ENCODE measurements around the gene CRYBA2. TPM values are rescaled to one million over a fixed set of nuclear protein-coding genes. Genes with fewer than 3 reads are reported as not detected.

The CRYBA2 gene
- total and polyA plus RNA-seq, 9 of the 15 experiments (the other 6 are each of a cell fraction or from before 2014, with no cell fraction given): 0.11 to 1.8 (median 0.62) TPM; not detected in 5

DNA sequence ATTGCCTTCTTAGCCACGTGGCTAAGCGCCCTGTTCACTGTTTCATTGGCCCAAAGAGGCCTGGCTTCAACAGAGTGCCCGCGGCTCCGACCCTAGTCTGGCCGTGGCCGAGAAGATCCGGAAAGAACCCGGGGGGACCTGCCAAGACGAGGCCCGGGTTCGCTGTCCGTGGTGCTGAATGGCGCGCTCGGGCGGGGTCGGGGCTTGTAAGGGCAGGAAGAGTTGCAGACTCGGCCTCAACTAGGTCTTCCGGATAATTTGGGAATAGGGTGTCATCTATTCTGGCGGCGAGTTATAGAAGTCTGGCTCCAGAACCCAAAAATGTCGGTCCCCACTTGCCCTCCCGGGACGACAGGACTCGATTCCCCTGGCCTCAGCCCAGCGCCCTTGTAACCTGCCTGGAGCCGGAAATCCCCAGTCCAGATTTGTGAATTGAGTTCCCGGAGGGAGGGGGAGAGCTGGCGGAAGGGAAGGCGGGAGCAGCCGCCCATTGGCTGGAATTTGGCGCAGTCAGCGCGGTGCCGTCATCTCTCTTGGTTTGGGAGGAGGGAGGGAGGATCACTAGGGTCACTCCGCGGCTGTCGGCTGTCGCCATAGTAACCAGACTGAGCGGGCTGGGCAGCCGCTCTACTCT is 30.2 kb downstream of the CRYBA2 start:
- no peaks in the 10 kb centered on the region for H3K9me1 ChIP-seq (ENCODE audit: control insufficient read depth, insufficient read depth, low read length)
- CTCF ChIA-PET (ENCODE audit: low intra/inter-chr PET ratio): no interaction called here
- no peak overlapping the region for H2AFZ ChIP-seq (ENCODE audit: low read depth, low read length)
- H3K4me2 ChIP-seq (ENCODE audit: insufficient read depth, low read length): peak overlapping the region; percentile 44; the same call in 1 of the 2 replicates
- intact Hi-C loops (cut with micrococcal nuclease) (loop anchor here (5.0 kb wide), 1 partner anchor 56 kb away; no protein-coding TSS in a partner anchor), in situ Hi-C loops (cut with MboI) (no loop called here)
- no peak overlapping the region for H3K27ac ChIP-seq (ENCODE audit: extremely low read depth, low read depth, low read length)
- WGBS (ENCODE audit: insufficient coverage, low coverage, missing lambda C conversion rate): 1% methylated on average over 22 of the region's 42 CpGs
- H3K9ac ChIP-seq (ENCODE audit: insufficient read depth in 1 of 2, low read depth in 2 of 2, low read length in 2 of 2): no peak overlapping the region
- POLR2A ChIA-PET: interaction anchor here (0.7 kb wide), 1 partner anchor 83 kb away, joined by 3 read pairs; no protein-coding TSS in a partner anchor
- no peak overlapping the region for H3K4me3 ChIP-seq
- ATAC-seq (peak; percentile 80), DNase-seq (ENCODE audit: extremely low read depth in 1 of 4, low spot score in 3 of 4) (peak; percentile 70 to 79 (median 71)), FAIRE-seq (no peak)
- BruUV-seq (replicated peaks): no TSS peak
- H3K4me1 ChIP-seq (replicated peaks in 1 of 2; ENCODE audit: control insufficient read depth in 2 of 2, insufficient read depth in 2 of 2, low read length in 2 of 2): peaks cover 11 to 31% of the 10 kb centered on the region in 2 experiments; a peak in 4 of 5 replicates
- H3K9me3 ChIP-seq (replicated peaks; ENCODE audit: control insufficient read depth, insufficient read depth, low read depth, low read length): no peaks in the 10 kb centered on the region
- H4K20me1 ChIP-seq (replicated peaks; ENCODE audit: control insufficient read depth, insufficient read depth, low read length): no peaks in the 10 kb centered on the region
- H3K79me2 ChIP-seq (ENCODE audit: control insufficient read depth, insufficient read depth, low read length): no peaks in the 10 kb centered on the region
- no peaks in the 10 kb centered on the region for H3K36me3 ChIP-seq (ENCODE audit: control insufficient read depth, insufficient read depth, low read length)
- peaks cover 7 to 27% of the 10 kb centered on the region in 2 experiments; a peak in 4 of 5 replicates for H3K27me3 ChIP-seq (ENCODE audit: control insufficient read depth in 2 of 2, insufficient read depth in 2 of 2, low read length in 2 of 2)
- TF ChIP-seq ZBTB17 (CRISPR knock-in tag; IDR thresholded peaks at IDR 0.05): no peak
- no peak for TF ChIP-seq FOXJ2 (tag; IDR thresholded peaks at IDR 0.05)
- no peak for TF ChIP-seq DPF2 (IDR thresholded peaks at IDR 0.05)
- peak; percentile 79 for TF ChIP-seq ELF1 (tag; IDR thresholded peaks at IDR 0.05)
- no peak for TF ChIP-seq PCBP1 (IDR thresholded peaks at IDR 0.05; ENCODE audit: low read depth, low read length, poor library complexity, severe bottlenecking)
- TF ChIP-seq GATAD2A (IDR thresholded peaks at IDR 0.05): no peak
- TF ChIP-seq, protein P1, sequence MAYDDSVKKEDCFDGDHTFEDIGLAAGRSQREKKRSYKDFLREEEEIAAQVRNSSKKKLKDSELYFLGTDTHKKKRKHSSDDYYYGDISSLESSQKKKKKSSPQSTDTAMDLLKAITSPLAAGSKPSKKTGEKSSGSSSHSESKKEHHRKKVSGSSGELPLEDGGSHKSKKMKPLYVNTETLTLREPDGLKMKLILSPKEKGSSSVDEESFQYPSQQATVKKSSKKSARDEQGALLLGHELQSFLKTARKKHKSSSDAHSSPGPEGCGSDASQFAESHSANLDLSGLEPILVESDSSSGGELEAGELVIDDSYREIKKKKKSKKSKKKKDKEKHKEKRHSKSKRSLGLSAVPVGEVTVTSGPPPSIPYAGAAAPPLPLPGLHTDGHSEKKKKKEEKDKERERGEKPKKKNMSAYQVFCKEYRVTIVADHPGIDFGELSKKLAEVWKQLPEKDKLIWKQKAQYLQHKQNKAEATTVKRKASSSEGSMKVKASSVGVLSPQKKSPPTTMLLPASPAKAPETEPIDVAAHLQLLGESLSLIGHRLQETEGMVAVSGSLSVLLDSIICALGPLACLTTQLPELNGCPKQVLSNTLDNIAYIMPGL (CRISPR knock-in tag; IDR thresholded peaks at IDR 0.05): no peak
- TF ChIP-seq, protein P2, sequence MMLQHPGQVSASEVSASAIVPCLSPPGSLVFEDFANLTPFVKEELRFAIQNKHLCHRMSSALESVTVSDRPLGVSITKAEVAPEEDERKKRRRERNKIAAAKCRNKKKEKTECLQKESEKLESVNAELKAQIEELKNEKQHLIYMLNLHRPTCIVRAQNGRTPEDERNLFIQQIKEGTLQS (IDR thresholded peaks at IDR 0.05): no peak; the same call in 1 of the 2 replicates
- TF ChIP-seq, protein P2 (CRISPR knock-in tag; conservative IDR thresholded peaks at IDR 0.05): no peak
- TF ChIP-seq, protein P3, sequence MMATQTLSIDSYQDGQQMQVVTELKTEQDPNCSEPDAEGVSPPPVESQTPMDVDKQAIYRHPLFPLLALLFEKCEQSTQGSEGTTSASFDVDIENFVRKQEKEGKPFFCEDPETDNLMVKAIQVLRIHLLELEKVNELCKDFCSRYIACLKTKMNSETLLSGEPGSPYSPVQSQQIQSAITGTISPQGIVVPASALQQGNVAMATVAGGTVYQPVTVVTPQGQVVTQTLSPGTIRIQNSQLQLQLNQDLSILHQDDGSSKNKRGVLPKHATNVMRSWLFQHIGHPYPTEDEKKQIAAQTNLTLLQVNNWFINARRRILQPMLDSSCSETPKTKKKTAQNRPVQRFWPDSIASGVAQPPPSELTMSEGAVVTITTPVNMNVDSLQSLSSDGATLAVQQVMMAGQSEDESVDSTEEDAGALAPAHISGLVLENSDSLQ (IDR thresholded peaks at IDR 0.05): peak; percentile 83
- TF ChIP-seq, protein P4, sequence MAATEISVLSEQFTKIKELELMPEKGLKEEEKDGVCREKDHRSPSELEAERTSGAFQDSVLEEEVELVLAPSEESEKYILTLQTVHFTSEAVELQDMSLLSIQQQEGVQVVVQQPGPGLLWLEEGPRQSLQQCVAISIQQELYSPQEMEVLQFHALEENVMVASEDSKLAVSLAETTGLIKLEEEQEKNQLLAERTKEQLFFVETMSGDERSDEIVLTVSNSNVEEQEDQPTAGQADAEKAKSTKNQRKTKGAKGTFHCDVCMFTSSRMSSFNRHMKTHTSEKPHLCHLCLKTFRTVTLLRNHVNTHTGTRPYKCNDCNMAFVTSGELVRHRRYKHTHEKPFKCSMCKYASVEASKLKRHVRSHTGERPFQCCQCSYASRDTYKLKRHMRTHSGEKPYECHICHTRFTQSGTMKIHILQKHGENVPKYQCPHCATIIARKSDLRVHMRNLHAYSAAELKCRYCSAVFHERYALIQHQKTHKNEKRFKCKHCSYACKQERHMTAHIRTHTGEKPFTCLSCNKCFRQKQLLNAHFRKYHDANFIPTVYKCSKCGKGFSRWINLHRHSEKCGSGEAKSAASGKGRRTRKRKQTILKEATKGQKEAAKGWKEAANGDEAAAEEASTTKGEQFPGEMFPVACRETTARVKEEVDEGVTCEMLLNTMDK (IDR thresholded peaks at IDR 0.05; ENCODE audit: borderline replicate concordance, insufficient read depth, low read depth, low read length, poor library complexity, severe bottlenecking): no peak
- no peak for TF ChIP-seq SIRT6 (IDR thresholded peaks at IDR 0.05; ENCODE audit: low read depth, low read length)
- TF ChIP-seq, protein P5, sequence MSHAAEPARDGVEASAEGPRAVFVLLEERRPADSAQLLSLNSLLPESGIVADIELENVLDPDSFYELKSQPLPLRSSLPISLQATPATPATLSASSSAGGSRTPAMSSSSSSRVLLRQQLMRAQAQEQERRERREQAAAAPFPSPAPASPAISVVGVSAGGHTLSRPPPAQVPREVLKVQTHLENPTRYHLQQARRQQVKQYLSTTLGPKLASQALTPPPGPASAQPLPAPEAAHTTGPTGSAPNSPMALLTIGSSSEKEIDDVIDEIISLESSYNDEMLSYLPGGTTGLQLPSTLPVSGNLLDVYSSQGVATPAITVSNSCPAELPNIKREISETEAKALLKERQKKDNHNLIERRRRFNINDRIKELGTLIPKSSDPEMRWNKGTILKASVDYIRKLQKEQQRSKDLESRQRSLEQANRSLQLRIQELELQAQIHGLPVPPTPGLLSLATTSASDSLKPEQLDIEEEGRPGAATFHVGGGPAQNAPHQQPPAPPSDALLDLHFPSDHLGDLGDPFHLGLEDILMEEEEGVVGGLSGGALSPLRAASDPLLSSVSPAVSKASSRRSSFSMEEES (CRISPR knock-in tag; IDR thresholded peaks at IDR 0.05): no peak
- no peak for TF ChIP-seq RBM34 (IDR thresholded peaks at IDR 0.05; ENCODE audit: borderline replicate concordance, insufficient read depth, low read length)
- TF ChIP-seq MCM5 (IDR thresholded peaks at IDR 0.05; ENCODE audit: low read depth): no peak

Measured in K562 (cell line).